Mesenchymal stem cell (in vitro differentiated cells and primary cell): ENCODE results near the gene FKBP15.
"Not testable (repeated sequence)": the region's sequence is repeated elsewhere in the genome, so short reads cannot be mapped to it uniquely, and the experiment has no call there.

ENCODE experiments used
- DNase-seq: peaks from one replicate; pipeline ENCODE4 v3.0.0-alpha.2; 2013
- H2AFZ ChIP-seq: one replicate; pipeline ENCODE4 v1.6.1; 2013; ENCODE audit warnings: low read depth, mild to moderate bottlenecking, control low read depth, inconsistent platforms, low read length, moderate library complexity
- H2AK5ac ChIP-seq: 2 replicates; pipeline ENCODE4 v1.6.1; 2013; ENCODE audit warnings: low read length, moderate library complexity, mild to moderate bottlenecking, inconsistent platforms; ENCODE audit not compliant: severe bottlenecking
- H2BK120ac ChIP-seq: one replicate; pipeline ENCODE4 v1.6.1; 2013; ENCODE audit warnings: low read depth, mild to moderate bottlenecking, inconsistent platforms, low read length, moderate library complexity
- H2BK12ac ChIP-seq, 2 experiments: one replicate each; pipeline ENCODE4 v1.6.1; 2013; ENCODE audit warnings: inconsistent platforms in 2 of 2, low read length in 2 of 2, mild to moderate bottlenecking in 2 of 2, moderate library complexity in 2 of 2, control low read depth in 1 of 2
- H2BK15ac ChIP-seq: one replicate; pipeline ENCODE4 v1.6.1; 2013; ENCODE audit warnings: mild to moderate bottlenecking, low read depth, inconsistent platforms; ENCODE audit not compliant: poor library complexity, severe bottlenecking
- H2BK5ac ChIP-seq: 2 replicates; pipeline ENCODE4 v1.6.1; 2013; ENCODE audit warnings: low read depth, mild to moderate bottlenecking, low read length, control low read depth, inconsistent platforms; ENCODE audit not compliant: poor library complexity, severe bottlenecking
- H3K14ac ChIP-seq, 2 experiments: one replicate each; pipeline ENCODE4 v1.6.1; 2013; ENCODE audit warnings: inconsistent platforms in 2 of 2, low read length in 2 of 2, control low read depth in 1 of 2, mild to moderate bottlenecking in 1 of 2, moderate library complexity in 1 of 2
- H3K18ac ChIP-seq, 2 experiments: one replicate each; pipeline ENCODE4 v1.6.1; 2013; ENCODE audit warnings: inconsistent platforms in 2 of 2, low read length in 2 of 2, control low read depth in 1 of 2, low read depth in 1 of 2, mild to moderate bottlenecking in 1 of 2
- H3K23ac ChIP-seq, 2 experiments: one replicate each; pipeline ENCODE4 v1.6.1; 2013; ENCODE audit warnings: inconsistent platforms in 2 of 2, low read length in 2 of 2, mild to moderate bottlenecking in 2 of 2, moderate library complexity in 2 of 2, control low read depth in 1 of 2
- H3K27ac ChIP-seq: 2 replicates; pipeline ENCODE4 v1.5.1; 2013; ENCODE audit warnings: mild to moderate bottlenecking, moderate library complexity, low read length, control low read depth, inconsistent platforms; ENCODE audit not compliant: poor library complexity, severe bottlenecking
- H3K27me3 ChIP-seq, 2 experiments: 2 replicates each; pipeline versions ENCODE4 v1.6.1 to v1.7.0; 2013; ENCODE audit warnings: low read length in 2 of 2, mild to moderate bottlenecking in 2 of 2, moderate library complexity in 2 of 2, control low read depth in 1 of 2, inconsistent platforms in 1 of 2; ENCODE audit not compliant: control insufficient read depth in 1 of 2, insufficient read depth in 1 of 2
- H3K36me3 ChIP-seq, 2 experiments: 2 replicates each; pipeline versions ENCODE4 v1.6.1 to v1.7.0; 2013; ENCODE audit warnings: low read length in 2 of 2, control low read depth in 1 of 2, inconsistent platforms in 1 of 2, low read depth in 1 of 2, mild to moderate bottlenecking in 1 of 2; ENCODE audit not compliant: insufficient read depth in 2 of 2, control insufficient read depth in 1 of 2
- H3K4ac ChIP-seq, 2 experiments: one replicate each; pipeline ENCODE4 v1.6.1; 2013; ENCODE audit warnings: inconsistent platforms in 2 of 2, low read length in 2 of 2, mild to moderate bottlenecking in 2 of 2, moderate library complexity in 2 of 2, control low read depth in 1 of 2, low read depth in 1 of 2
- H3K4me1 ChIP-seq: 2 replicates; pipeline ENCODE4 v1.6.1; 2013; ENCODE audit warnings: low read depth, low read length, control low read depth; ENCODE audit not compliant: control insufficient read depth, insufficient read depth
- H3K4me2 ChIP-seq: 2 replicates; pipeline ENCODE4 v1.6.1; 2013; ENCODE audit warnings: low read length, mild to moderate bottlenecking, inconsistent platforms; ENCODE audit not compliant: poor library complexity, severe bottlenecking
- H3K4me3 ChIP-seq, 2 experiments: 2 replicates each; pipeline versions ENCODE4 v1.5.1 to v1.7.0; 2013; ENCODE audit warnings: low read length in 2 of 2, mild to moderate bottlenecking in 2 of 2, control low read depth in 1 of 2, low read depth in 1 of 2; ENCODE audit not compliant: insufficient read depth in 1 of 2
- H3K79me1 ChIP-seq: replicated peaks from 2 replicates; pipeline ENCODE4 v1.6.1; 2013; ENCODE audit warnings: mild to moderate bottlenecking, control low read depth, low read length, inconsistent platforms; ENCODE audit not compliant: poor library complexity, severe bottlenecking
- H3K9ac ChIP-seq: 2 replicates; pipeline ENCODE4 v1.7.0; 2013; ENCODE audit warnings: mild to moderate bottlenecking, low read length, moderate library complexity
- H3K9me3 ChIP-seq: 2 replicates; pipeline ENCODE4 v1.7.0; 2013; ENCODE audit warnings: mild to moderate bottlenecking, low read length; ENCODE audit not compliant: control insufficient read depth
- H4K8ac ChIP-seq: one replicate; pipeline ENCODE4 v1.6.1; 2013; ENCODE audit warnings: inconsistent platforms, mild to moderate bottlenecking, low read length, moderate library complexity
- H4K91ac ChIP-seq: one replicate; pipeline ENCODE4 v1.6.1; 2013; ENCODE audit warnings: mild to moderate bottlenecking, low read length, inconsistent platforms
- WGBS: methylation state at CpG from one replicate; pipeline ENCODE4 v1.1.7; 2013; ENCODE audit warnings: mixed read lengths; 5-methylcytosine and 5-hydroxymethylcytosine counted together

The FKBP15 gene

GRCh38 chr9:113125386-113126035 lies 95.6 kb downstream of the FKBP15 start:
- no peak for DNase-seq
- WGBS: 28% methylated on average over 3 of the region's 4 CpGs
- H3K4me1 ChIP-seq: no peaks in the 10 kb centered on the region

GRCh38 chr9:113118829-113119228 lies 102.2 kb downstream of the FKBP15 start:
- H2BK120ac ChIP-seq, H2BK12ac ChIP-seq, H4K91ac ChIP-seq, H3K36me3 ChIP-seq, H3K79me1 ChIP-seq, H2BK5ac ChIP-seq, H2BK15ac ChIP-seq, H3K14ac ChIP-seq, H3K23ac ChIP-seq, H3K9ac ChIP-seq, H3K18ac ChIP-seq, H3K27me3 ChIP-seq, H3K27ac ChIP-seq, H2AFZ ChIP-seq, H3K4ac ChIP-seq, H3K4me1 ChIP-seq, H3K4me3 ChIP-seq, H2AK5ac ChIP-seq, H3K9me3 ChIP-seq, DNase-seq, H4K8ac ChIP-seq, H3K4me2 ChIP-seq: not testable (repeated sequence)
- WGBS: no CpG with 5 or more reads among the region's 6 CpGs

More at GRCh38 chr9:113125386-113126035, 95.6 kb downstream of the FKBP15 start:
- H3K9me3 ChIP-seq: no peaks in the 10 kb centered on the region
- peaks cover 2 to 3% of the 10 kb centered on the region in 2 experiments for H3K27me3 ChIP-seq
- no peak overlapping the region for H4K91ac ChIP-seq
- H2BK12ac ChIP-seq: no peak overlapping the region
- H3K18ac ChIP-seq: no peak overlapping the region
- H2BK120ac ChIP-seq: no peak overlapping the region
- H3K27ac ChIP-seq: no peak overlapping the region
- no peak overlapping the region for H2BK15ac ChIP-seq
- H3K23ac ChIP-seq: no peak overlapping the region
- no peak overlapping the region for H3K4me2 ChIP-seq
- H3K36me3 ChIP-seq: no peaks in the 10 kb centered on the region
- no peak overlapping the region for H3K4ac ChIP-seq
- no peak overlapping the region for H2AK5ac ChIP-seq
- no peak overlapping the region for H2AFZ ChIP-seq
- H3K14ac ChIP-seq: no peak overlapping the region
- no peaks in the 10 kb centered on the region for H3K79me1 ChIP-seq
- no peak overlapping the region for H2BK5ac ChIP-seq
- no peak overlapping the region for H3K4me3 ChIP-seq
- H3K9ac ChIP-seq: no peak overlapping the region
- no peak overlapping the region for H4K8ac ChIP-seq
